ENCODE data around the gene BSCL2.

- TF ChIP-seq CTCF (IDR thresholded peaks at IDR 0.05) (no peak), POLR2AphosphoS5 (IDR thresholded peaks at IDR 0.05) (no peak), POLR2A (IDR thresholded peaks at IDR 0.05) (no peak)
Measured at GRCh38 chr11:62656796-62657429, 50.3 kb downstream of the BSCL2 start.

Data from gastroesophageal sphincter (tissue), 3 donors.